Measurements from ENCODE around the gene GPSM3. TPM values are rescaled to one million over a fixed set of nuclear protein-coding genes. Genes with fewer than 3 reads are reported as not detected.
"Not testable (repeated sequence)": the region's sequence is repeated elsewhere in the genome, so short reads cannot be mapped to it uniquely, and the experiment has no call there.

Gene GPSM3
- total RNA-seq, 1 experiment from 2014 or later, result 10.4 TPM

DNA sequence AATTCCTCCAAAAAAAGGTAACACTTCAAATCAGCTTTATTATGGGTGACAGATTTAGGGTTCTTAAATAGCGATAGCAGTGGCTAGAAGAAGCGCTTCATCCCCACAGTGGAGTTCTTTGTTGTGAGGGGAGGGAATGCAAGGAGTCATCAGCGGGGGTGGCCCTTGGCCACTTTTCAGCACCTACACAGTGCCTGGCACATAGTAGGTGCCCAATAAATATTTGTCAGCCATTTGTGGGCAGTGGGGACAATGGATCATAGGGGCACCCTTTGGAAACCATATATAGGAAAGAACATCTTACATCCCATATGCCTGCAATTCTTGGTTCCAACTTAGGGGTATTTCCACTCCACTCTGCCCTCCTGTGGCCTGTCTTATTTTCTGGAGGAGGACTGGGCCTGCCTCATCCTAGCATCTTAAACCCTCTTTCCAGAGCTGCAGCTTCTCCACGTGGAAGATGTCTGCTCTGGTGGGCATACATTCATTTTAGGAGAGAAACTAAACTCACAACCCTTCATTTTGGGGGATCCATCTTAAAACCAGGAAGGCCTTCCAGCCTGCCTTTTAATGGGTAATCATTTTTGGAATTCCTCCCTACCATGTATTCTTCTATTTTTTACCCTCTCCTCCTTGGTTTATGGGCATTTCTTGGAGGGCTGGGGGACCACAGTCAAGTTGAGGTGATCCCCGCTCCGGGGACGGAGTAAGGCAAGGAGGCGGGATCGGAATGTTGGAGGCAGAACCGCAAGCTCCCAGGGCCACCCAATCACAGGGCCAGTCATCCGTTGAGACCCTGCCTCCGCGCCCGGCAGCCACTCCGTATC, 2.6 kb upstream of the GPSM3 start:
- Histone ChIP-seq H3K9me3 (ENCODE audit: insufficient read depth, low read depth) (no peaks in the 10 kb centered on the region), H3K4me1 (replicated peaks; ENCODE audit: insufficient read depth) (peaks cover 18% of the 10 kb centered on the region), H2AFZ (peak overlapping the region; percentile 76; the same call in 1 of the 2 replicates), H3F3A (ENCODE audit: insufficient read depth, low read depth) (peaks cover 17% of the 10 kb centered on the region), H3K27ac (peak overlapping the region; percentile 39; the same call in 1 of the 2 replicates), H3K27me3 (ENCODE audit: insufficient read depth, low read depth) (no peaks in the 10 kb centered on the region; the same call in 1 of the 2 replicates), H4K20me1 (ENCODE audit: insufficient read depth) (no peaks in the 10 kb centered on the region), H3K79me2 (ENCODE audit: low read depth) (no peaks in the 10 kb centered on the region), H3K9me2 (ENCODE audit: insufficient read depth) (no peaks in the 10 kb centered on the region), H3K36me3 (ENCODE audit: low read depth) (no peaks in the 10 kb centered on the region), H3K4me3 (peak overlapping the region; percentile 72), H3K4me2 (peak overlapping the region; percentile 93)
- TSS peak; percentile 97 for BruUV-seq (replicated peaks)
- no peak for DNase-seq
- intact Hi-C loops (cut with micrococcal nuclease; ENCODE audit: unreplicated experiment), result loop anchor here (1.0 to 10.0 kb wide), 6 partner anchors 17 to 780 kb away; partner anchors contain the start of genes ATP6V1G2, DDX39B, FKBPL and NFKBIL1
- CTCF ChIA-PET, result no interaction called here
- TF ChIP-seq, protein P1, sequence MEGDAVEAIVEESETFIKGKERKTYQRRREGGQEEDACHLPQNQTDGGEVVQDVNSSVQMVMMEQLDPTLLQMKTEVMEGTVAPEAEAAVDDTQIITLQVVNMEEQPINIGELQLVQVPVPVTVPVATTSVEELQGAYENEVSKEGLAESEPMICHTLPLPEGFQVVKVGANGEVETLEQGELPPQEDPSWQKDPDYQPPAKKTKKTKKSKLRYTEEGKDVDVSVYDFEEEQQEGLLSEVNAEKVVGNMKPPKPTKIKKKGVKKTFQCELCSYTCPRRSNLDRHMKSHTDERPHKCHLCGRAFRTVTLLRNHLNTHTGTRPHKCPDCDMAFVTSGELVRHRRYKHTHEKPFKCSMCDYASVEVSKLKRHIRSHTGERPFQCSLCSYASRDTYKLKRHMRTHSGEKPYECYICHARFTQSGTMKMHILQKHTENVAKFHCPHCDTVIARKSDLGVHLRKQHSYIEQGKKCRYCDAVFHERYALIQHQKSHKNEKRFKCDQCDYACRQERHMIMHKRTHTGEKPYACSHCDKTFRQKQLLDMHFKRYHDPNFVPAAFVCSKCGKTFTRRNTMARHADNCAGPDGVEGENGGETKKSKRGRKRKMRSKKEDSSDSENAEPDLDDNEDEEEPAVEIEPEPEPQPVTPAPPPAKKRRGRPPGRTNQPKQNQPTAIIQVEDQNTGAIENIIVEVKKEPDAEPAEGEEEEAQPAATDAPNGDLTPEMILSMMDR (conservative IDR thresholded peaks at IDR 0.05), result peak; percentile 72
- TF ChIP-seq EZH2 (IDR thresholded peaks at IDR 0.05; ENCODE audit: low read depth), result no peak
- POLR2A ChIA-PET (ENCODE audit: unreplicated experiment), result interaction anchor here (0.5 to 1.2 kb wide), 6 partner anchors 17 to 796 kb away, joined by 3 to 10 read pairs (median 4); no protein-coding TSS in a partner anchor

DNA sequence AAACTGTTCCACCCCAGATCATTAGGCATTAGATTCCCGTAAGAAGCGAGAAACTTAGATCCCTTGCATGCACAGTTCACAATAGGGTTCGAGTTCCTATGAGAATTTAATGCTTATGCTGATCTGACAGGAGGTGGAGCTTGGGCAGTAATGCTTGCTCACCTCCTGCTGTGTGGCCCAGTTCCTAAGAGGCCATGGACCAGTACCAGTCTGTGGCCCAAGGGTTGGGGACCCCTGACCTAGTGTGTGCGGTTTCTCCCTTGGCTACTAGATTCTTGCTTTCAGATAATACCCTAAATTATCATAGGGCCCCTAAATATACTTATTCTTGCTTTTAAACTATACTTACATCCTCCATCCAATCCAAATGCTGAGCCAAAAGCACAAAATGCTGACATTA, 1.9 kb upstream of the GPSM3 start:
- CTCF ChIA-PET, result no interaction called here
- Histone ChIP-seq H3K9me2 (ENCODE audit: insufficient read depth) (no peaks in the 10 kb centered on the region), H3K27me3 (ENCODE audit: insufficient read depth, low read depth) (no peaks in the 10 kb centered on the region), H3K4me1 (replicated peaks; ENCODE audit: insufficient read depth) (peaks cover 18% of the 10 kb centered on the region), H3K4me3 (no peak overlapping the region), H3K79me2 (ENCODE audit: low read depth) (peaks cover 3% of the 10 kb centered on the region), H3K4me2 (peak overlapping the region; percentile 93; the same call in 1 of the 2 replicates), H2AFZ (no peak overlapping the region), H3K27ac (no peak overlapping the region), H3F3A (ENCODE audit: insufficient read depth, low read depth) (peaks cover 17% of the 10 kb centered on the region), H4K20me1 (ENCODE audit: insufficient read depth) (no peaks in the 10 kb centered on the region), H3K36me3 (ENCODE audit: low read depth) (no peaks in the 10 kb centered on the region), H3K9me3 (ENCODE audit: insufficient read depth, low read depth) (no peaks in the 10 kb centered on the region)
- no peak for TF ChIP-seq EZH2 (IDR thresholded peaks at IDR 0.05; ENCODE audit: low read depth)
- TF ChIP-seq, protein P1 (conservative IDR thresholded peaks at IDR 0.05), result no peak
- intact Hi-C loops (cut with micrococcal nuclease; ENCODE audit: unreplicated experiment), result loop anchor here (10.0 kb wide), 2 partner anchors 650 to 780 kb away; partner anchors contain the start of genes ATP6V1G2, DDX39B and NFKBIL1
- POLR2A ChIA-PET (ENCODE audit: unreplicated experiment), result no interaction called here
- no peak for DNase-seq
- BruUV-seq (replicated peaks), result no TSS peak

DNA sequence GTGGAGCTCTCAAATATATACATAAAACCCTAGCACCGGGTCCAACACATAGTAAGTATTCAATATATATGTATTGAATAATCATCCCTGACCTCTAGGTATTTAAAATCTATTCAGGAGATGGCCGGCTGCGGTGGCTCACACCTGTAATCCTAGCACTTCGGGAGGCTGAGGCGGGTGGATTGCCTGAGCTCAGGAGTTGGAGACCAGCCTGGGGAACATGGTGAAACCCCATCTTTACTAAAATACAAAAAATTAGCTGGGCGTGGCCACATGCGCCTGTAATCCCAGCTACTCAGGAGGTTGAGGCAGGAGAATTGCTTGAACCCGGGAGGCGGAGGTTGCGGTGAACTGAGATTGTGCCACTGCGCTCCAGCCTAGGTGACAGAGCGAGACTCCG, 653 bp upstream of the GPSM3 start:
- H3K27me3 ChIP-seq (ENCODE audit: insufficient read depth, low read depth); H3K9me3 ChIP-seq (ENCODE audit: insufficient read depth, low read depth); DNase-seq; H3K4me2 ChIP-seq; H3K27ac ChIP-seq; H3K36me3 ChIP-seq (ENCODE audit: low read depth); POLR2A ChIA-PET (ENCODE audit: unreplicated experiment); H3K4me3 ChIP-seq; H4K20me1 ChIP-seq (ENCODE audit: insufficient read depth); H2AFZ ChIP-seq; BruUV-seq (replicated peaks); H3K9me2 ChIP-seq (ENCODE audit: insufficient read depth); CTCF ChIA-PET: not testable (repeated sequence)
- peaks cover 25% of the 10 kb centered on the region for H3K4me1 ChIP-seq (replicated peaks; ENCODE audit: insufficient read depth)
- intact Hi-C loops (cut with micrococcal nuclease; ENCODE audit: unreplicated experiment), result loop anchor here (10.0 kb wide), 2 partner anchors 648 to 782 kb away; partner anchors contain the start of genes ATP6V1G2, DDX39B and NFKBIL1
- peaks cover 15% of the 10 kb centered on the region for H3K79me2 ChIP-seq (ENCODE audit: low read depth)
- H3F3A ChIP-seq (ENCODE audit: insufficient read depth, low read depth), result peaks cover 13% of the 10 kb centered on the region

Data from PC-9 (cell line).